Peyer's patch (tissue), 4 donors: Measurements from ENCODE around the gene STAT6.

ENCODE experiments used
- CTCF ChIP-seq, 6 experiments: fragments of 450-650 bp in 4 of 6; fragments of 200-600 bp in 2 of 6; sonication (generic) in 1 of 6; IDR thresholded peaks; one replicate each; pipeline ENCODE4 v1.5.1; 2017 to 2019; ENCODE audit warnings: antibody characterized with exemption in 6 of 6, mild to moderate bottlenecking in 3 of 6, moderate library complexity in 1 of 6
- POLR2A ChIP-seq, 2 donors: fragments of 450-650 bp; IDR thresholded peaks; one replicate each; pipeline ENCODE4 v1.5.1; 2017; ENCODE audit warnings: antibody characterized with exemption in 2 of 2, mild to moderate bottlenecking in 2 of 2, moderate library complexity in 2 of 2

DNA sequence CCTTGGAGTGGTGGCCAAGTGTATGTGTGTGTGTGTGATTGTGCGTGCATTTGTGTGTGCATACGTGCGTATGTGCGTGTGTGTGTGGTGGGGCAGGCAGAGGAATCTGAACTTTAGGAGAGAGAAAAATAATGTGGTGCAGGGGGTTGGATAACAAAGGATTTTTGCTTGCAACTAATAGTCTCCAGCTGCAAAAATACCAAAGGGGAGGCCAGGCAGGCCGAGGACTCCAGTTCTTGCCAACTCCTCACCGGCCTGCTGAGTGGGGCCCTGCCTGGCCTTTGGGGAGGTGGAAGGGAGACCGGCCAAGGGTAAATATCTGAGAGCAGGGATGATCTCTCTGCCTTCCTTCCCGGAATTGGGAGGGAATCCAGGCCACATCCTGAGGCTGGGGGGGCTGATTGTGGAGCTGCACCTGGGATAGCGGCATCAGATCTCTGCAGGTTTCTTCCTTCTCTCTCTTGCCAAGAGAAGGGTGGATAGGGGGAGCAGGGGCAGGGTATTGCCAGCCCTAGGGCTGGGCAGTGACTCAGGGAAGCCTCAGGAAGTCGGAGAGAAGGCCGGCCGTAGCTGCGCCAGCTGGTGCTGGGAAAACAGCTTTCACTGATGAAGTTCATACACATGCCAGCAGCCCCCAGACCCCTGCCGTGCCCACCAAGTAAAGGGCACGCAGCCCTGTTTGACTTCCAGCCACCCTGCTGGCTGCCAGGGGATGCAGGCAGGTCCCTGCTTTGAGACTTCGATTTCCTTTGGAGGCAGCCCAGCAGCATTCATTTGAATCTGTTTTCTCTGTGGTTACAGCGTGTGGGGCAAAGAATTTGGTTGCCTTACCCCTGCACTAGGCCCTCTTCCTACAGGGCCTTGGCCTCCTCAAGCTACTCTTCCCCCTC is 40.8 kb upstream of the STAT6 start:
- TF ChIP-seq POLR2A (IDR thresholded peaks at IDR 0.05) (no peak), CTCF (IDR thresholded peaks at IDR 0.05) (no peak)
